GM12878 (cell line): Measurements from ENCODE around the gene KIF12. TPM values are rescaled to one million over a fixed set of nuclear protein-coding genes. Genes with fewer than 3 reads are reported as not detected.

Experiments used
- ATAC-seq: fragments of 200-7000 bp; cut with Tn5 transposase; 3 replicates; pipeline ENCODE4 v1.9.1; 2020; ENCODE audit warnings: mild to moderate bottlenecking, moderate library complexity
- BruUV-seq: library from RNA; stranded (reverse); fragments of 400-500 nt; replicated peaks from 2 replicates; lab custom pipeline; 2021; lab: Mats Ljungman, UMichigan
- CTCF ChIA-PET: fragments of 300-600 bp; sonication (Branson Sonifier 250); formaldehyde crosslinking; extraction: SDS; loops from one replicate; lab custom pipeline; 2021; ENCODE audit warnings: inconsistent platforms; lab: Yijun Ruan, JAX
- POLR2A ChIA-PET: fragments of 350-600 bp; formaldehyde crosslinking; extraction: SDS; loops from one replicate; lab custom pipeline; 2021; ENCODE audit warnings: inconsistent platforms; lab: Charles Lee
- RAD21 ChIA-PET: fragments of 300-600 bp; sonication (Branson Sonifier 250); formaldehyde crosslinking; loops from one replicate; lab custom pipeline; 2023; ENCODE audit warnings: antibody characterized with exemption; ENCODE audit not compliant: unreplicated experiment; lab: Charles Lee
- SMC1A ChIA-PET: fragments of 300-600 bp; sonication (Branson Sonifier 250); formaldehyde crosslinking; loops from one replicate; lab custom pipeline; 2023; ENCODE audit not compliant: unreplicated experiment, uncharacterized antibody; lab: Charles Lee
- DNase-seq: peaks from one replicate; pipeline ENCODE4 v3.0.0-alpha.2; 2011; ENCODE audit warnings: low read depth, low spot score
- FAIRE-seq: peaks from 3 replicates; lab custom pipeline; 2011; peaks lifted over from hg19 to GRCh38; lab: Jason Lieb, UNC
- H2AFZ ChIP-seq: 2 replicates; pipeline ENCODE4 v1.6.0; 2011; ENCODE audit warnings: low read depth, low read length, control low read depth; ENCODE audit not compliant: control insufficient read depth
- H3K27ac ChIP-seq: 2 replicates; pipeline ENCODE4 v1.5.1; 2011; ENCODE audit warnings: control low read depth; ENCODE audit not compliant: control insufficient read depth, insufficient read depth
- H3K27me3 ChIP-seq, 2 experiments: replicated peaks in 1 of 2; 2 replicates each; pipeline versions ENCODE4 v1.6.0 to v1.6.1; 2011; ENCODE audit warnings: low read length in 1 of 2; ENCODE audit not compliant: control insufficient read depth in 2 of 2, insufficient read depth in 2 of 2
- H3K36me3 ChIP-seq, 2 experiments: 2 replicates each; pipeline ENCODE4 v1.5.1; 2011; ENCODE audit warnings: low read length in 1 of 2; ENCODE audit not compliant: control insufficient read depth in 2 of 2, insufficient read depth in 2 of 2
- H3K4me1 ChIP-seq: 2 replicates; pipeline ENCODE4 v1.6.1; 2011; ENCODE audit warnings: mild to moderate bottlenecking, low read length, moderate library complexity, mixed read lengths; ENCODE audit not compliant: control insufficient read depth, insufficient read depth
- H3K4me2 ChIP-seq: 2 replicates; pipeline ENCODE4 v1.6.0; 2011; ENCODE audit warnings: control low read depth; ENCODE audit not compliant: control insufficient read depth, insufficient read depth
- H3K4me3 ChIP-seq: fragments of 200-600 bp; sonication (generic); 2 replicates; pipeline ENCODE4 v1.5.1; 2016
- H3K79me2 ChIP-seq: 2 replicates; pipeline ENCODE4 v1.6.0; 2011; ENCODE audit warnings: low read length; ENCODE audit not compliant: control insufficient read depth, insufficient read depth
- H3K9ac ChIP-seq: 2 replicates; pipeline ENCODE4 v1.8.0; 2011; ENCODE audit warnings: low read length, control low read depth, mixed read lengths; ENCODE audit not compliant: control insufficient read depth, insufficient read depth
- H3K9me3 ChIP-seq: replicated peaks from 3 replicates; pipeline ENCODE4 v1.5.1; 2011; ENCODE audit warnings: mild to moderate bottlenecking, low read length; ENCODE audit not compliant: control insufficient read depth, insufficient read depth
- H4K20me1 ChIP-seq: 2 replicates; pipeline ENCODE4 v1.6.0; 2011; ENCODE audit not compliant: control insufficient read depth, insufficient read depth
- CBFB ChIP-seq: IDR thresholded peaks from 2 replicates; pipeline ENCODE4 v1.6.1; 2016; ENCODE audit warnings: antibody characterized with exemption, low read depth
- RAD21 ChIP-seq: IDR thresholded peaks from 2 replicates; pipeline ENCODE4 v1.6.1; 2011; ENCODE audit warnings: mild to moderate bottlenecking, low read depth, low read length, moderate library complexity; ENCODE audit not compliant: insufficient read depth
- RAD51 ChIP-seq: fragments of 450-650 bp; IDR thresholded peaks from 2 replicates; pipeline ENCODE4 v1.6.1; 2016; ENCODE audit warnings: moderate library complexity, mild to moderate bottlenecking, inconsistent platforms
- ZNF622 ChIP-seq: fragments of 450-650 bp; IDR thresholded peaks from 2 replicates; pipeline ENCODE4 v1.6.1; 2017; ENCODE audit warnings: mild to moderate bottlenecking, inconsistent platforms
- WGBS: methylation state at CpG from one replicate; pipeline ENCODE4 v1.1.6; 2016; ENCODE audit warnings: low lambda C conversion rate; ENCODE audit not compliant: insufficient replicate concordance, insufficient coverage; ENCODE audit errors: missing lambda C conversion rate; 5-methylcytosine and 5-hydroxymethylcytosine counted together
- in situ Hi-C: fragments of 300-500 bp; cut with MboI; formaldehyde crosslinking; loops from 9 replicates; pipeline ENCODE4 v1.14.3; 2018; ENCODE audit warnings: mixed read lengths
- intact Hi-C: fragments of 100-400 bp; cut with micrococcal nuclease; formaldehyde crosslinking; loops from one replicate; pipeline ENCODE4 v1.14.2; 2022; ENCODE audit not compliant: unreplicated experiment
- polyA plus RNA-seq, 11 experiments: library from polyadenylated mRNA; depleted of rRNA in 4 of 11; unstranded in 6 of 11; stranded (reverse) in 5 of 11; fragments of >200 nt; fragmentation: Nextera tagmentation in 4 of 11; fragmentation: Illumina TruSeq in 1 of 11; extraction: Ambion mirVana in 4 of 11; extraction: Trizol in 1 of 11; gene quantifications; 1 replicate in 1 of 11; 2 replicates in 10 of 11; pipeline versions ENCODE4 v1.2.1 to v1.2.3, GENCODE V29; 2011 to 2016; ENCODE audit warnings: inconsistent platforms in 2 of 11, missing spikeins in 2 of 11, low read depth in 1 of 11
- total RNA-seq, 4 experiments: library from RNA; depleted of rRNA in 3 of 4; stranded (reverse); fragments of >200 nt in 3 of 4; fragmentation: Illumina TruSeq in 1 of 4; extraction: Trizol in 1 of 4; gene quantifications; 2 replicates each; pipeline versions ENCODE4 v1.2.1 to v1.2.3, GENCODE V29; 2013 to 2021
- TF ChIP-seq, protein P1 (sequence below), 3 experiments: IDR thresholded peaks in 2 of 3; conservative IDR thresholded peaks in 1 of 3; 2 replicates each; pipeline ENCODE4 v1.5.1; 2011; ENCODE audit warnings: low read depth in 3 of 3, low read length in 3 of 3, mild to moderate bottlenecking in 3 of 3, control low read depth in 2 of 3, moderate library complexity in 2 of 3, inconsistent platforms in 1 of 3, mixed read lengths in 1 of 3; ENCODE audit not compliant: control insufficient read depth in 2 of 3, insufficient read depth in 1 of 3; ENCODE audit errors: extremely low read depth in 1 of 3
- TF ChIP-seq, protein P2 (sequence below): IDR thresholded peaks from 2 replicates; pipeline ENCODE4 v1.6.1; 2012; ENCODE audit warnings: low read depth, low read length, improper control_type of control experiment

KIF12 gene
- total and polyA plus RNA-seq, 10 of the 15 experiments (the other 5 are each of a cell fraction or from before 2014, with no cell fraction given), result not detected

DNA sequence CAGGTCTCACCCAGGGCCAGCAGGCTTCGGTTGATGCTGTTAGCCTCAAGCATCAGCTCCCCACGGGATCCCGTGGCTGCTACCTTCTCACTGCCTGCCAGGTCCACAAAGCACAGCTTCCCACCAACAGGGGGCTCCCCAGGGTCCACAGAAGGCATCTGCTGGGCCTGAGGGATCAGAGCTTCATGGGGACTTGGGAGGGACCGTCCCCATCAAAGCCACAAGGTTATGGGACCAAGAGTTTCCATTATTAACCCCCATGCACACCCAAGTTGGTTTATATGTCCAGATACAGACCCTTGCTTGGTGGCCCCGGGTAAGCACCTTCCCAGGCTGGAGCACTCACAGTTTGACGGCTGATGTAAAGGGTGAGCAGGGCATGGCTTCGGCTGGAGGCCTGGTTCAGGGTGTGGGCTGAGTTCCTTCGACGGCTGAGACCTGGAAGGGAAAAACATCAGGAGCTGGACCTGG lies 3.0 kb downstream of the KIF12 start:
- H3K27me3 ChIP-seq, result no peaks in the 10 kb centered on the region; a peak in 2 of 4 replicates
- H3K4me1 ChIP-seq, result no peaks in the 10 kb centered on the region
- TF ChIP-seq, protein P1, sequence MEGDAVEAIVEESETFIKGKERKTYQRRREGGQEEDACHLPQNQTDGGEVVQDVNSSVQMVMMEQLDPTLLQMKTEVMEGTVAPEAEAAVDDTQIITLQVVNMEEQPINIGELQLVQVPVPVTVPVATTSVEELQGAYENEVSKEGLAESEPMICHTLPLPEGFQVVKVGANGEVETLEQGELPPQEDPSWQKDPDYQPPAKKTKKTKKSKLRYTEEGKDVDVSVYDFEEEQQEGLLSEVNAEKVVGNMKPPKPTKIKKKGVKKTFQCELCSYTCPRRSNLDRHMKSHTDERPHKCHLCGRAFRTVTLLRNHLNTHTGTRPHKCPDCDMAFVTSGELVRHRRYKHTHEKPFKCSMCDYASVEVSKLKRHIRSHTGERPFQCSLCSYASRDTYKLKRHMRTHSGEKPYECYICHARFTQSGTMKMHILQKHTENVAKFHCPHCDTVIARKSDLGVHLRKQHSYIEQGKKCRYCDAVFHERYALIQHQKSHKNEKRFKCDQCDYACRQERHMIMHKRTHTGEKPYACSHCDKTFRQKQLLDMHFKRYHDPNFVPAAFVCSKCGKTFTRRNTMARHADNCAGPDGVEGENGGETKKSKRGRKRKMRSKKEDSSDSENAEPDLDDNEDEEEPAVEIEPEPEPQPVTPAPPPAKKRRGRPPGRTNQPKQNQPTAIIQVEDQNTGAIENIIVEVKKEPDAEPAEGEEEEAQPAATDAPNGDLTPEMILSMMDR (IDR thresholded peaks at IDR 0.05 in 2 of 3, conservative IDR thresholded peaks at IDR 0.05 in 1 of 3; ENCODE audit: control insufficient read depth in 2 of 3, extremely low read depth in 1 of 3, insufficient read depth in 1 of 3, low read depth in 3 of 3, low read length in 3 of 3), result peak in 1 of 3 experiments; percentile 9; a peak in 1 of 6 replicates
- TF ChIP-seq CBFB (no peak), ZNF622 (no peak), RAD51 (no peak), RAD21 (no peak)
- TF ChIP-seq, protein P2, sequence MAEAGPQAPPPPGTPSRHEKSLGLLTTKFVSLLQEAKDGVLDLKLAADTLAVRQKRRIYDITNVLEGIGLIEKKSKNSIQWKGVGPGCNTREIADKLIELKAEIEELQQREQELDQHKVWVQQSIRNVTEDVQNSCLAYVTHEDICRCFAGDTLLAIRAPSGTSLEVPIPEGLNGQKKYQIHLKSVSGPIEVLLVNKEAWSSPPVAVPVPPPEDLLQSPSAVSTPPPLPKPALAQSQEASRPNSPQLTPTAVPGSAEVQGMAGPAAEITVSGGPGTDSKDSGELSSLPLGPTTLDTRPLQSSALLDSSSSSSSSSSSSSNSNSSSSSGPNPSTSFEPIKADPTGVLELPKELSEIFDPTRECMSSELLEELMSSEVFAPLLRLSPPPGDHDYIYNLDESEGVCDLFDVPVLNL, result no peak
- no peaks in the 10 kb centered on the region for H3K36me3 ChIP-seq
- H3K27ac ChIP-seq, result no peak overlapping the region
- FAIRE-seq (no peak), ATAC-seq (no peak), DNase-seq (no peak)
- CTCF ChIA-PET, result interaction anchor here (0.6 to 4.0 kb wide), 3 partner anchors 11 to 1861 kb away, joined by 3 to 19 read pairs (median 16); no protein-coding TSS in a partner anchor
- 21% methylated on average over 9 of the region's 9 CpGs for WGBS
- no peak overlapping the region for H3K4me2 ChIP-seq
- RAD21 ChIA-PET, result no interaction called here
- no peak overlapping the region for H3K4me3 ChIP-seq
- no peak overlapping the region for H3K9ac ChIP-seq
- no peaks in the 10 kb centered on the region for H3K79me2 ChIP-seq
- intact Hi-C loops (no loop called here), in situ Hi-C loops (loop anchor here (25.0 kb wide), 1 partner anchor 191 kb away; no protein-coding TSS in a partner anchor)
- no TSS peak for BruUV-seq
- H4K20me1 ChIP-seq, result no peaks in the 10 kb centered on the region
- SMC1A ChIA-PET, result no interaction called here
- no peak overlapping the region for H2AFZ ChIP-seq
- no peaks in the 10 kb centered on the region for H3K9me3 ChIP-seq
- POLR2A ChIA-PET, result no interaction called here
